ENCODE data around the gene OPCML. TPM values are rescaled to one million over a fixed set of nuclear protein-coding genes. Genes with fewer than 3 reads are reported as not detected.

The OPCML gene
- total and polyA plus RNA-seq, 2 experiments from 2014 or later, result 1.2 to 4.4 TPM

DNA sequence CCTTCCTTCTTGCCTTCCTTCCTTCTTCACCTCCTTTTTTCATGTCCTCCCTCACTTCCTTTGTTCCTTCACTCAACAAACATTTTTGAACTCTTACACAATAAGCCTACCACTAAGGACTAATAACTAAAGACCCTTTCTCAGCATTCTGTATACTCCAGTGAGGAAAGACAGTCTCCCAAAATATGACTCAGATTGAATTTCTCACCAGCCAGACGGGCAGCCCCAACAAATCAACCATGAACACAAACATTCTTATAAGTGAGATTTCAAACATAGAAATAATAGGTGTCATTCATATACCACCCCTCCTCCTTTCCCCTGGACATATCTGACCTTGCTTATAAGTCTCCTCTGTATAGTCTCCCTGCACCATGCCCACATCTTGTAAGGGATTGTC, 1079.7 kb downstream of the OPCML start:
- peaks cover 42% of the 10 kb centered on the region for H3K4me1 Mint-ChIP-seq
- no peaks in the 10 kb centered on the region for H3K36me3 ChIP-seq (ENCODE audit: insufficient read depth)
- no peaks in the 10 kb centered on the region for H3F3A ChIP-seq (replicated peaks; ENCODE audit: low read depth)
- no peaks in the 10 kb centered on the region; the same call in 2 of the 3 replicates for H3K9me3 Mint-ChIP-seq
- H3K9me2 ChIP-seq (ENCODE audit: insufficient read depth), result no peaks in the 10 kb centered on the region
- TF ChIP-seq EZH2 (IDR thresholded peaks at IDR 0.05; ENCODE audit: low read depth, unreplicated experiment), result no peak
- TF ChIP-seq STAT1 (IDR thresholded peaks at IDR 0.05; ENCODE audit: unreplicated experiment), result no peak
- TF ChIP-seq NANOG (IDR thresholded peaks at IDR 0.05; ENCODE audit: borderline replicate concordance), result no peak
- TF ChIP-seq EZH2phosphoT487 (IDR thresholded peaks at IDR 0.05; ENCODE audit: unreplicated experiment), result no peak
- no peak for TF ChIP-seq ZNF114 (CRISPR knock-in tag; IDR thresholded peaks at IDR 0.05)
- TF ChIP-seq ETS1 (IDR thresholded peaks at IDR 0.05), result no peak
- no peak for TF ChIP-seq ZNF331 (CRISPR knock-in tag; IDR thresholded peaks at IDR 0.05; ENCODE audit: low read depth)
- TF ChIP-seq POLR2AphosphoS5 (IDR thresholded peaks at IDR 0.05; ENCODE audit: low read depth), result no peak
- TF ChIP-seq, protein P1, sequence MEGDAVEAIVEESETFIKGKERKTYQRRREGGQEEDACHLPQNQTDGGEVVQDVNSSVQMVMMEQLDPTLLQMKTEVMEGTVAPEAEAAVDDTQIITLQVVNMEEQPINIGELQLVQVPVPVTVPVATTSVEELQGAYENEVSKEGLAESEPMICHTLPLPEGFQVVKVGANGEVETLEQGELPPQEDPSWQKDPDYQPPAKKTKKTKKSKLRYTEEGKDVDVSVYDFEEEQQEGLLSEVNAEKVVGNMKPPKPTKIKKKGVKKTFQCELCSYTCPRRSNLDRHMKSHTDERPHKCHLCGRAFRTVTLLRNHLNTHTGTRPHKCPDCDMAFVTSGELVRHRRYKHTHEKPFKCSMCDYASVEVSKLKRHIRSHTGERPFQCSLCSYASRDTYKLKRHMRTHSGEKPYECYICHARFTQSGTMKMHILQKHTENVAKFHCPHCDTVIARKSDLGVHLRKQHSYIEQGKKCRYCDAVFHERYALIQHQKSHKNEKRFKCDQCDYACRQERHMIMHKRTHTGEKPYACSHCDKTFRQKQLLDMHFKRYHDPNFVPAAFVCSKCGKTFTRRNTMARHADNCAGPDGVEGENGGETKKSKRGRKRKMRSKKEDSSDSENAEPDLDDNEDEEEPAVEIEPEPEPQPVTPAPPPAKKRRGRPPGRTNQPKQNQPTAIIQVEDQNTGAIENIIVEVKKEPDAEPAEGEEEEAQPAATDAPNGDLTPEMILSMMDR (conservative IDR thresholded peaks at IDR 0.05; ENCODE audit: low read depth in 2 of 2), result no peak
- TF ChIP-seq, protein P2, sequence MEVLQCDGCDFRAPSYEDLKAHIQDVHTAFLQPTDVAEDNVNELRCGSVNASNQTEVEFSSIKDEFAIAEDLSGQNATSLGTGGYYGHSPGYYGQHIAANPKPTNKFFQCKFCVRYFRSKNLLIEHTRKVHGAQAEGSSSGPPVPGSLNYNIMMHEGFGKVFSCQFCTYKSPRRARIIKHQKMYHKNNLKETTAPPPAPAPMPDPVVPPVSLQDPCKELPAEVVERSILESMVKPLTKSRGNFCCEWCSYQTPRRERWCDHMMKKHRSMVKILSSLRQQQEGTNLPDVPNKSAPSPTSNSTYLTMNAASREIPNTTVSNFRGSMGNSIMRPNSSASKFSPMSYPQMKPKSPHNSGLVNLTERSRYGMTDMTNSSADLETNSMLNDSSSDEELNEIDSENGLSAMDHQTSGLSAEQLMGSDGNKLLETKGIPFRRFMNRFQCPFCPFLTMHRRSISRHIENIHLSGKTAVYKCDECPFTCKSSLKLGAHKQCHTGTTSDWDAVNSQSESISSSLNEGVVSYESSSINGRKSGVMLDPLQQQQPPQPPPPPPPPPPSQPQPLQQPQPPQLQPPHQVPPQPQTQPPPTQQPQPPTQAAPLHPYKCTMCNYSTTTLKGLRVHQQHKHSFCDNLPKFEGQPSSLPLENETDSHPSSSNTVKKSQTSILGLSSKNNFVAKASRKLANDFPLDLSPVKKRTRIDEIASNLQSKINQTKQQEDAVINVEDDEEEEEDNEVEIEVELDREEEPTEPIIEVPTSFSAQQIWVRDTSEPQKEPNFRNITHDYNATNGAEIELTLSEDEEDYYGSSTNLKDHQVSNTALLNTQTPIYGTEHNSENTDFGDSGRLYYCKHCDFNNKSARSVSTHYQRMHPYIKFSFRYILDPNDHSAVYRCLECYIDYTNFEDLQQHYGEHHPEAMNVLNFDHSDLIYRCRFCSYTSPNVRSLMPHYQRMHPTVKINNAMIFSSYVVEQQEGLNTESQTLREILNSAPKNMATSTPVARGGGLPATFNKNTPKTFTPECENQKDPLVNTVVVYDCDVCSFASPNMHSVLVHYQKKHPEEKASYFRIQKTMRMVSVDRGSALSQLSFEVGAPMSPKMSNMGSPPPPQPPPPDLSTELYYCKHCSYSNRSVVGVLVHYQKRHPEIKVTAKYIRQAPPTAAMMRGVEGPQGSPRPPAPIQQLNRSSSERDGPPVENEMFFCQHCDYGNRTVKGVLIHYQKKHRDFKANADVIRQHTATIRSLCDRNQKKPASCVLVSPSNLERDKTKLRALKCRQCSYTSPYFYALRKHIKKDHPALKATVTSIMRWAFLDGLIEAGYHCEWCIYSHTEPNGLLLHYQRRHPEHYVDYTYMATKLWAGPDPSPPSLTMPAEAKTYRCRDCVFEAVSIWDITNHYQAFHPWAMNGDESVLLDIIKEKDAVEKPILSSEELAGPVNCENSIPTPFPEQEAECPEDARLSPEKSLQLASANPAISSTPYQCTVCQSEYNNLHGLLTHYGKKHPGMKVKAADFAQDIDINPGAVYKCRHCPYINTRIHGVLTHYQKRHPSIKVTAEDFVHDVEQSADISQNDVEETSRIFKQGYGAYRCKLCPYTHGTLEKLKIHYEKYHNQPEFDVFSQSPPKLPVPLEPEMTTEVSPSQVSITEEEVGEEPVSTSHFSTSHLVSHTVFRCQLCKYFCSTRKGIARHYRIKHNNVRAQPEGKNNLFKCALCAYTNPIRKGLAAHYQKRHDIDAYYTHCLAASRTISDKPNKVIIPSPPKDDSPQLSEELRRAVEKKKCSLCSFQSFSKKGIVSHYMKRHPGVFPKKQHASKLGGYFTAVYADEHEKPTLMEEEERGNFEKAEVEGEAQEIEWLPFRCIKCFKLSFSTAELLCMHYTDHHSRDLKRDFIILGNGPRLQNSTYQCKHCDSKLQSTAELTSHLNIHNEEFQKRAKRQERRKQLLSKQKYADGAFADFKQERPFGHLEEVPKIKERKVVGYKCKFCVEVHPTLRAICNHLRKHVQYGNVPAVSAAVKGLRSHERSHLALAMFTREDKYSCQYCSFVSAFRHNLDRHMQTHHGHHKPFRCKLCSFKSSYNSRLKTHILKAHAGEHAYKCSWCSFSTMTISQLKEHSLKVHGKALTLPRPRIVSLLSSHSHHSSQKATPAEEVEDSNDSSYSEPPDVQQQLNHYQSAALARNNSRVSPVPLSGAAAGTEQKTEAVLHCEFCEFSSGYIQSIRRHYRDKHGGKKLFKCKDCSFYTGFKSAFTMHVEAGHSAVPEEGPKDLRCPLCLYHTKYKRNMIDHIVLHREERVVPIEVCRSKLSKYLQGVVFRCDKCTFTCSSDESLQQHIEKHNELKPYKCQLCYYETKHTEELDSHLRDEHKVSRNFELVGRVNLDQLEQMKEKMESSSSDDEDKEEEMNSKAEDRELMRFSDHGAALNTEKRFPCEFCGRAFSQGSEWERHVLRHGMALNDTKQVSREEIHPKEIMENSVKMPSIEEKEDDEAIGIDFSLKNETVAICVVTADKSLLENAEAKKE (CRISPR knock-in tag; IDR thresholded peaks at IDR 0.05), result no peak
- TF ChIP-seq, protein P3, sequence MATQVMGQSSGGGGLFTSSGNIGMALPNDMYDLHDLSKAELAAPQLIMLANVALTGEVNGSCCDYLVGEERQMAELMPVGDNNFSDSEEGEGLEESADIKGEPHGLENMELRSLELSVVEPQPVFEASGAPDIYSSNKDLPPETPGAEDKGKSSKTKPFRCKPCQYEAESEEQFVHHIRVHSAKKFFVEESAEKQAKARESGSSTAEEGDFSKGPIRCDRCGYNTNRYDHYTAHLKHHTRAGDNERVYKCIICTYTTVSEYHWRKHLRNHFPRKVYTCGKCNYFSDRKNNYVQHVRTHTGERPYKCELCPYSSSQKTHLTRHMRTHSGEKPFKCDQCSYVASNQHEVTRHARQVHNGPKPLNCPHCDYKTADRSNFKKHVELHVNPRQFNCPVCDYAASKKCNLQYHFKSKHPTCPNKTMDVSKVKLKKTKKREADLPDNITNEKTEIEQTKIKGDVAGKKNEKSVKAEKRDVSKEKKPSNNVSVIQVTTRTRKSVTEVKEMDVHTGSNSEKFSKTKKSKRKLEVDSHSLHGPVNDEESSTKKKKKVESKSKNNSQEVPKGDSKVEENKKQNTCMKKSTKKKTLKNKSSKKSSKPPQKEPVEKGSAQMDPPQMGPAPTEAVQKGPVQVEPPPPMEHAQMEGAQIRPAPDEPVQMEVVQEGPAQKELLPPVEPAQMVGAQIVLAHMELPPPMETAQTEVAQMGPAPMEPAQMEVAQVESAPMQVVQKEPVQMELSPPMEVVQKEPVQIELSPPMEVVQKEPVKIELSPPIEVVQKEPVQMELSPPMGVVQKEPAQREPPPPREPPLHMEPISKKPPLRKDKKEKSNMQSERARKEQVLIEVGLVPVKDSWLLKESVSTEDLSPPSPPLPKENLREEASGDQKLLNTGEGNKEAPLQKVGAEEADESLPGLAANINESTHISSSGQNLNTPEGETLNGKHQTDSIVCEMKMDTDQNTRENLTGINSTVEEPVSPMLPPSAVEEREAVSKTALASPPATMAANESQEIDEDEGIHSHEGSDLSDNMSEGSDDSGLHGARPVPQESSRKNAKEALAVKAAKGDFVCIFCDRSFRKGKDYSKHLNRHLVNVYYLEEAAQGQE (IDR thresholded peaks at IDR 0.05; ENCODE audit: unreplicated experiment), result no peak
- no peak for TF ChIP-seq JUNB (IDR thresholded peaks at IDR 0.05; ENCODE audit: unreplicated experiment)
- TF ChIP-seq CREB1 (CRISPR knock-in tag; IDR thresholded peaks at IDR 0.05; ENCODE audit: low read depth), result no peak
- no peaks in the 10 kb centered on the region for H3K36me3 Mint-ChIP-seq (ENCODE audit: low read depth)
- no peaks in the 10 kb centered on the region for H3K79me2 ChIP-seq (replicated peaks; ENCODE audit: insufficient read depth)
- no peak overlapping the region; the same call in 1 of the 2 replicates for H3K27ac ChIP-seq (ENCODE audit: low read depth)
- ATAC-seq (no peak), DNase-seq (ENCODE audit: low spot score) (no peak)
- H3K27ac Mint-ChIP-seq, result no peak overlapping the region
- peaks cover 9% of the 10 kb centered on the region for H3K27me3 Mint-ChIP-seq (ENCODE audit: insufficient read depth, low read depth, poor library complexity)
- no peaks in the 10 kb centered on the region for H4K20me1 ChIP-seq (replicated peaks; ENCODE audit: insufficient read depth)
- no peaks in the 10 kb centered on the region for H3K27me3 ChIP-seq (ENCODE audit: insufficient read depth)
- peaks cover 28% of the 10 kb centered on the region for H3K4me1 ChIP-seq (ENCODE audit: insufficient read depth)
- no peak overlapping the region for H3K4me3 ChIP-seq
- H3K4me2 ChIP-seq, result 0 out of 2 replicates have a peak overlapping the region, but pooled peaks have one; percentile 32
- no peak overlapping the region for H3K4me3 Mint-ChIP-seq
- no peak overlapping the region for H2AFZ ChIP-seq

Data from GM23338 (cell line).